HT-29 (cell line): ENCODE measurements around the gene STX1A. TPM values are rescaled to one million over a fixed set of nuclear protein-coding genes. Genes with fewer than 3 reads are reported as not detected.
"Not testable (repeated sequence)": the region's sequence is repeated elsewhere in the genome, so short reads cannot be mapped to it uniquely, and the experiment has no call there.

Experiments used
- DNase-seq: peaks from one replicate; pipeline ENCODE4 v3.0.0-alpha.2; 2015; ENCODE audit warnings: low spot score
- total RNA-seq: library from RNA; depleted of rRNA; stranded (reverse); fragments of >200 nt; shearing (Covaris generic); gene quantifications from 2 replicates; pipeline ENCODE4 v1.2.3, GENCODE V29; 2014

STX1A gene
- total RNA-seq, 1 experiment from 2014 or later, result 61.6 TPM

- peak; percentile 97 for DNase-seq
Observed at GRCh38 chr7:73683056-73683787, 36.2 kb downstream of the STX1A start, which contains the start of the genes BUD23 and DNAJC30. Gene BUD23, plus strand, starts transcription at chr7:73683597. Its CDS starts 29 bp downstream, at chr7:73683626. Gene DNAJC30, minus strand, starts transcription at chr7:73683453. Its CDS starts 30 bp downstream, at chr7:73683423.

DNA sequence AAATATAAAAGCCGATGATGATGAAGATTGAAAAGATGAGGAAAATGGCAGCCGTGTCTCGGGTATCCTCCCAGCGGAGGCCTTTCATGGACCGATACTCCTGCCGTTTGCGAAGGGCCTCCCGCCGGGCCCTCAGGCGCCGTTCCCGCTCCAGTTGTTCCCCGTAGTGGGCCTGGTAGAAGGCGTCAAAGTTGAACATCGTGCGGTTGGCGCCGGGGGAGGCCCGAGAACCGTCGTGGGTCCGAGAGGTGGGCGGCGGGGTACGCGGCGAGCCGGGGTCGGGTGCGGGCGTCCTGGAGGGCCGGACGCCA lies 36.8 kb downstream of the STX1A start:
- DNase-seq, result no peak

GRCh38 chr7:73681031-73681430 lies 38.4 kb downstream of the STX1A start:
- no peak for DNase-seq

DNA sequence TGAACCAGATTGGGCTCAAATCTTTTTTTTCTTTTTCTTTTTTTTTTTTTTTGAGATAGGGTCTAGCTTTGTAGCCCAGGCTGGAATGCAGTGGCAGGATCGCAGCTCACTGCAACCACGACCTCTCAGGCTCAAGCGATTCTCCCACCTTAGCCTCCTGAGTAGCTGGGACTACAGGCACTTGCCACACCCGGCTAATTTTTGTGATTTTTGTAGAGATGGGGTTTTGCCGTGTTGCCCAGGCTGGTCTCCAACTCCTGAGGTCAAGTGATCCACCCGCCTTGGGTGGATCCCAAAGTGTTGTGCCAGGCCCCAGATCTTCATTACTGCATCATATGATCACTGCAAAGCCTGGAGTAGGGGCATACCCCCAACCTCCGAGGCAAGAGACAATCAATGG lies 39.0 kb downstream of the STX1A start:
- DNase-seq, result no peak

DNA sequence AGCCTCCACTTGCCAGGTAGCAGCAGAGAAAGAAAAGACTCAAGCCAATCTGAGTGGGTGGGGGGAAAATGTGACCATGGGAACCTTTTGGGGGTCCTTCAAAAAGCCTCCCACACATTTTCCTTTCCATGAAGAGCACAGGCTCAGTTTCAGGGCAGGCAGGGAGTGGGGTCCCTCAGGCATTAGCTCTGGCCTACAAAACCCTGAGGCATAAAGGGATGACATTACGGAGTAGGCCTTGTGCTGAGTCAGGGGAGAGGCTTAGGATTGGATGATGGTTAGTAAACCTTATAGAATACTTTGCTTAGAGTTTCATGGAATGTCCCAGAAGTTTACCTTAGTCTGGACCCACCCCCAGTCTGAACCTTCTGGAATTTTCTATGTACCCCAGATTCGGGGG lies 39.8 kb downstream of the STX1A start:
- DNase-seq, result no peak

GRCh38 chr7:73678862-73679261 lies 40.6 kb downstream of the STX1A start:
- DNase-seq, result no peak

DNA sequence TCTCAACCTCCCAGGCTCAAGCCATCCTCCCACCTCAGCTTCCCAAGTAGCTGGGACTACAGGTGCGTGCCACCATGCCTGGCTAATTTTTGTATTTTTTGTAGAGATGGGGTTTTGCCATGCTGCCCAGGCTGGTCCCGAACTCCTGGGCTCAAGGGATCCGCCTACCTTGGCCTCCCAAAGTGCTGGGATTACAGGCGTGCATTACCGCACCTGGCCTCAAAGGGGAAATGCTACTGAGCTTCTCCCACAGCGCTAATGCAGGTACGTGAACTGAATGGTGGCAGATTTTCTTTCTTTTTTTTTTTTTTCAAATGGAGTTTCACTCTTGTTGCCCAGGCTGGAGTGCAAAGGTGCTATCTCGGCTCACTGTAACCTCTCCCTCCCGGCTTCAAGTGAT lies 43.4 kb downstream of the STX1A start:
- peak; percentile 33 for DNase-seq

DNA sequence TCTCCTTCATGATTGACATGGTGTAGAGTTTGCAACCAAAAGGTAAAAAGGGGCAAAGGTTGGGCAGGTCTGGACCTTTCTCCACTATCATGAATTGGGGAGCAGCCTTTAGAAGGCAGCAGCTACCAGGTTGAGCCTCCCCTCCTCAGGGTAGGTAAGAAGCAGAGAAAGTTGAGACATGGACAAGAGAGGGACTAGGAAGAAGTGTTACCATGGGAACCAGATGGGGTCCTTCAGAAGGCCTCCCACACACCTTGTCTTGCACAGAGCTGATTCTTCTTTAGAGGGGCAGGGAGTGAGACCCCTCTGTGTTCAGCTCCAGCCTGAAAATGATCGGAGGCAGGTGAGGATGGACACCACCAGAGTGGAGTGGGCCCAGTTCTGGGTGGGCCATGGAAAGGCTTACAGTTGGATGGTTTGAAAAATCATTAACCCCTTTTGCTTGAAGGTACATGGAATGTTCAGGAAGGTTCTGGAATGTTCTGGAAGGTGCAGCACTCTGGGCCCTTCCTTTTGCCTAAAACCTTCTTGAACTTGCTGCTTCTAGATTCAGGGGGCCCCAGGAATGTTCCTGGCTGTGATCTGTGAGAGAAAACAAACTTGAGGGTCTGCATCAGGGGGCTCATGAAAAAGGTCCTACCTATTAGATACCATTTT lies 44.9 kb downstream of the STX1A start:
- DNase-seq, result no peak

GRCh38 chr7:73671857-73672445 lies 47.5 kb downstream of the STX1A start:
- DNase-seq, result no peak

GRCh38 chr7:73671322-73671661 lies 48.2 kb downstream of the STX1A start:
- no peak for DNase-seq

DNA sequence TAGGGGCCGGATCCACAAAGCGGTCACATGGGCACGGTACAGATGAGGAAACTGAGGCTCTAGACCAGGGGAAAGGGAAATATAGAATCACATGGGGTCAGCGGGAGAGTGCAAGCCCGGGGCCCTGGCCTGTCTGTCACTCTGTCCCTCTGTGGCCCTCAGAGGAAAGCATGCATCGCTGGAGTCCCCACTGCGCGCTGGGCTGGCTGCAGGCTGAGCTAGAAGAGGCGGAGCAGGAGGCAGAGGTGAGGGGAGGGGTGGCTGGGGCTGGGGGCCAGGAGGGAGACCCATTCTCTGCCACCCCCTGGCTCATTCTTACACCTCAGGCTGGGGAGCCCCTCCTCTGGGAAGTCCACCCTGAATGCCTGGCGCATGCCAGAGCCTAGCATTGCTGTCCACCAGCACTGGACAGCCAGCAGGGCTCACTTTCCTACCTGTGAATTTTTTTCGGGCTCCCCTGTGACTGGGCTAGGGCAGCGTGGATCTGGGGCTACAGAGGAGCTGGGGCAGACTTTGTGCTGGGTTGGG lies 49.5 kb downstream of the STX1A start:
- no peak for DNase-seq

- no peak for DNase-seq
Observed at GRCh38 chr7:73669288-73669701, 50.2 kb downstream of the STX1A start.

- no peak for DNase-seq
Observed at GRCh38 chr7:73668886-73669230, 50.6 kb downstream of the STX1A start.

GRCh38 chr7:73668103-73668885 lies 51.2 kb downstream of the STX1A start:
- no peak for DNase-seq

DNA sequence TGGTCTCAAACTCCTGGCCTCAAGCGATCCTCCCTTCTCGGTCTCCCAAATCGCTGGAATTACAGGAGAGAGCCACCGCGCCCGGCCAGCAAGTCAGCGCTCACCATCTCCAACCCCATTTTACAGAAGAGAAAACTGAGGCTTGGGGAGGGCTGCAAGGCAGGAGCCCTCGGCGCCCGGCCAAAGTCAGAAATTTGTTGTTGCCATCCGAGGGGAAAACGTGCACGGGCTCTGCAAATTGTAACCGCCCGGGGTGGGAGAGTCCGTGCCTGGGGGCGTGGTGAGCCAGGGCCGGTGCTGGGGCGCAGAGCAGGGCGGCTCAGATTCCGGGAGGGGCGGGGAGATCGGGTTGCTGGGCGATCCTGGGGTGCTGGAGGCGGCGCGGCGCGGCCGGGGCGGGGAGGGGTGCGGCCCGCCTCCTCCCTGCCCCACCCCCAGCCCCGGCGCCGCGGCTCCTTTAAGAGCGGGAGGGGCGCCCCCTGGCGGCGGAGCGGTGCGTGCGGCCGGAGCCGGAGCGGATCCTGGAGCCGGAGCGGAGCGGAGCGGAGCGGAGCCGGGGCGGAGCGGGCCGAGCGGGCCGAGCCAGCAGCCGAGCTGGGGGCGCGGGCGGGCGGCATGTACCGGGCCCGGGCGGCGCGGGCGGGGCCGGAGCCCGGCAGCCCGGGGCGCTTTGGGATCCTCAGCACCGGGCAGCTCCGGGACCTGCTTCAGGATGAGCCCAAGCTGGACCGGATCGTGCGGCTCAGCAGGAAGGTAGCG lies 51.9 kb downstream of the STX1A start, which contains the start of gene VPS37D:
TSS of gene VPS37D (plus strand) at position 488 of the 759 bp plus-strand sequence. CDS start at position 616, 128 bp downstream.
- peak; percentile 96 for DNase-seq

DNA sequence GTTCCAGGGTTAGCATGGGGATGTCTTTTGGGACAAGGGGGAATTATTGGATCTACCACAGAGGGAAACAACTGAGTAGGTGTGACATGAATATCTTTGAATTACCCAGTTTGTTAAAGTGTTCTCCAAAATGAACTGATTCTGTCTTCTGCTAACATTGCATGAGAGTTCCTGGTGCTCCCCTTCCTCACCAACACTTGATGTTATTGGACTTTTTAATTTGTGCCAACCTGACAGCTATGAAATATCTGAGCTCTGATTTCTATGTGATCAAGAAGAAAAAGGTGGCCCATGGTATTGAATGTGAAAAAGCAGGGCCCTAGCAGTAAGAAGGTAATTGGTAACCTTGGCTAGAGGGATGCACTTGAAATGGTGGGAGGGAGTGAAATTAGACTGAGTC lies 56.4 kb downstream of the STX1A start:
- no peak for DNase-seq

DNA sequence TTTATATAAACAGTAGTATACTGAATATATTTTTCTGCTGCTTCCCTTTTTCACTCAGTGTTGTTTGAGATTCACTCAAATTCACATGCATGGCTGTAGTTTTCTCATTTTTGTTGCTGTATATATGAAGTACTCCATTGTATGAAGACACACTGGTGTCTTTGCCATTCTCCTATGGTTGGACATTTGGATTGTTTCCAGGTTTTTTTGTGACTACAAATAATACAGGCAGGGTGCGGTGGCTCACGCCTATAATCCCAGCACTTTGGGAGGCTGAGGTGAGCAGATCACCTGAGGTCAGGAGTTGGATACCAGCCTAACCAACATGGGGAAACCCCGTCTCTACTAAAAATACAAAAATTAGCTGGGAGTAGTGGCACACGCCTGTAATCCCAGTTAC lies 58.9 kb downstream of the STX1A start:
- not testable (repeated sequence) for DNase-seq

- no peak for DNase-seq
Observed at GRCh38 chr7:73659983-73660382, 59.5 kb downstream of the STX1A start.

DNA sequence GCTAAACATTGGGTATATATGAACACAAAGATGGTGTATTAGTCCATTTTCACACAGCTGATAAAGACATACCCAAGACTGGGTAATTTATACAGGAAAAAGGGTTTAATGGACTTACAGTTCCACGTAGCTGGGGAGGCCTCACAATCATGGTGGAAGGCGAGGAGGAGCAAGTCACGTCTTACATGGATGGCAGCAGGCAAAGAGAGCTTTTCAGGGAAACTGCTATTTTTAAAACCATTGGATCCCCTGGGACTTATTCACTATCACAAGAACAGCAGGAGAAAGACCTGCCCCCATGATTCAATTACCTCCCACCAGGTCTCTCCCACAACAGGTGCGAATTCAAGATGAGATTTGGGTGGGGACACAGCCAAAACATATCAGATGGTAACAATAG lies 64.2 kb downstream of the STX1A start:
- DNase-seq, result not testable (repeated sequence)

GRCh38 chr7:73652541-73652949 lies 66.9 kb downstream of the STX1A start:
- DNase-seq, result no peak

GRCh38 chr7:73650524-73650923 lies 68.9 kb downstream of the STX1A start:
- DNase-seq, result no peak
